Neural progenitor cell (in vitro differentiated cells): Measurements from ENCODE around the gene PRR33. TPM values are rescaled to one million over a fixed set of nuclear protein-coding genes. Genes with fewer than 3 reads are reported as not detected.

Source experiments
- DNase-seq: peaks from one replicate; pipeline ENCODE4 v3.0.0-alpha.2; 2016; ENCODE audit warnings: low spot score
- H2AFZ ChIP-seq: fragments of 200-600 bp; sonication (generic); replicated peaks from 2 replicates; pipeline ENCODE4 v1.6.1; 2016; ENCODE audit warnings: antibody characterized with exemption
- H3F3A ChIP-seq: fragments of 200-600 bp; sonication (generic); 2 replicates; pipeline ENCODE4 v1.6.1; 2016; ENCODE audit warnings: antibody characterized with exemption, low read depth
- H3K27ac ChIP-seq: fragments of 200-600 bp; sonication (generic); 2 replicates; pipeline ENCODE4 v1.5.1; 2016; ENCODE audit warnings: mild to moderate bottlenecking
- H3K27me3 ChIP-seq: fragments of 200-600 bp; sonication (generic); 2 replicates; pipeline ENCODE4 v1.6.1; 2016; ENCODE audit warnings: mild to moderate bottlenecking, moderate library complexity
- H3K36me3 ChIP-seq: fragments of 200-600 bp; sonication (generic); 2 replicates; pipeline ENCODE4 v1.5.1; 2016
- H3K4me1 ChIP-seq: fragments of 200-600 bp; sonication (generic); 2 replicates; pipeline ENCODE4 v1.6.1; 2016; ENCODE audit warnings: mixed run types
- H3K4me2 ChIP-seq: fragments of 200-600 bp; sonication (generic); 2 replicates; pipeline ENCODE4 v1.6.1; 2016
- H3K4me3 ChIP-seq: fragments of 200-600 bp; sonication (generic); 2 replicates; pipeline ENCODE4 v1.5.1; 2016
- H3K79me2 ChIP-seq: fragments of 200-600 bp; sonication (generic); 2 replicates; pipeline ENCODE4 v1.6.1; 2016; ENCODE audit warnings: low read depth
- H3K9ac ChIP-seq: fragments of 200-600 bp; sonication (generic); 2 replicates; pipeline ENCODE4 v1.6.1; 2016
- H3K9me3 ChIP-seq: fragments of 200-600 bp; sonication (generic); 2 replicates; pipeline ENCODE4 v1.5.1; 2016; ENCODE audit warnings: low read depth
- H4K20me1 ChIP-seq: fragments of 200-600 bp; sonication (generic); 2 replicates; pipeline ENCODE4 v1.6.1; 2016; ENCODE audit warnings: low read depth
- H3K27ac Mint-ChIP-seq: 3 replicates; pipeline ENCODE4 v1.8.0; 2021; ENCODE audit warnings: mixed read lengths
- H3K27me3 Mint-ChIP-seq: 2 replicates; pipeline ENCODE4 v1.8.0; 2022; ENCODE audit warnings: low read depth, mild to moderate bottlenecking, inconsistent platforms, moderate library complexity, mixed read lengths; ENCODE audit not compliant: insufficient read depth
- H3K36me3 Mint-ChIP-seq: 3 replicates; pipeline ENCODE4 v1.8.0; 2021; ENCODE audit warnings: mixed read lengths
- H3K4me1 Mint-ChIP-seq: 3 replicates; pipeline ENCODE4 v1.8.0; 2021; ENCODE audit warnings: mixed read lengths
- H3K4me3 Mint-ChIP-seq: 3 replicates; pipeline ENCODE4 v1.8.0; 2021; ENCODE audit warnings: mild to moderate bottlenecking, moderate library complexity, mixed read lengths
- H3K9me3 Mint-ChIP-seq: 3 replicates; pipeline ENCODE4 v1.8.0; 2020; ENCODE audit warnings: mixed read lengths
- EZH2 ChIP-seq: fragments of 200-600 bp; sonication (generic); IDR thresholded peaks from 2 replicates; pipeline ENCODE4 v1.6.1; 2017; ENCODE audit warnings: antibody characterized with exemption, mild to moderate bottlenecking, moderate library complexity
- EZH2phosphoT487 ChIP-seq: fragments of 200-600 bp; sonication (generic); IDR thresholded peaks from 2 replicates; pipeline ENCODE4 v1.6.1; 2017; ENCODE audit warnings: antibody characterized with exemption
- microRNA-seq: library from miRNA; unstranded; fragments of <30 nt; microRNA quantifications from one replicate; pipeline ENCODE4, GENCODE V29; 2016
- small RNA-seq: library from RNA; depleted of rRNA; stranded (forward); fragments of <200 nt; gene quantifications from one replicate; pipeline ENCODE3, GENCODE V24; 2015
- total RNA-seq: library from RNA; depleted of rRNA; stranded (reverse); fragments of >200 nt; gene quantifications from 2 replicates; pipeline ENCODE4 v1.2.3, GENCODE V29; 2015; ENCODE audit warnings: low replicate concordance
- TF ChIP-seq, protein P1 (sequence below): fragments of 200-600 bp; sonication (generic); IDR thresholded peaks from 2 replicates; pipeline ENCODE4 v1.5.1; 2017; ENCODE audit warnings: antibody characterized with exemption, mild to moderate bottlenecking

PRR33 gene
- total RNA-seq, 1 donor from 2014 or later, result not detected

DNA sequence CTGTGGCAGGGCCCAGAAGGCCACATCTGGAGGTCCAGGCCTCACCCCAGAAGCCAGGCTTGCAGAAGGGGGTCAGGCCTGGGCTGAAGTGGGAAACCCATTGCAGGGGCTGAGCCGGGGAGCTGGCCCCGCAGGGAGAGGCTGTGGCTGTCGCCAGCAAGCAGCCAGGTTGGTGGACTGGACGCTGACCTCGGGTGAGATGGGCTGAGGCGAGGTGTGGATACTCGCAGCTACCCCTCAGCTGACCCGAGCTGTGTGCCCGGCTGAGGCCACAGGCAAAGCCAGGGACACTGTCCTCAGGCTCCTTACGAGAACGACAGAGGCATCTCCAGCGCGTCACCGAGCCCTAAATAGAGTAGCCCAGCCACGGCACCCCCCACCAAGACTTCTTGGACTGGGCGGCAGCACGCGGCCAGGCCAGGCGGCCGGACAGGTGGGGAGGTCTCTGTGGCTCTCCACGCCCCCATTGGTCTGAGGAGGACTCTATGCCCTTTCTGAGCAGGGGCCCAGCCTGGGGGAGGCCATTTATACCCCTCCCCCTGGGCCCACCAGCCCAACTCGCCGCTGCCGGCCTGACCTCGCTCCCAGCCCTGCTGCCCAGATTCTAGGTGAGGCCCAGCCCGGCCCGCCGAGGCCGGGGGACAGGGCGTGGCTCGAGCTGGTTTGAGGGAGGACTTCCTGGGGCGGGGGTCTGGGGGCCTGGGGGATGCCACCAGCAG is 53.1 kb downstream of the PRR33 start, which contains the start of gene TNNI2:
Gene TNNI2 (plus strand): TSS at position 556 of the 719 bp plus-strand sequence. CDS start 716 bp downstream, outside the sequence.
- Histone ChIP-seq H3K27me3 (no peaks in the 10 kb centered on the region), H3K4me1 (peaks cover 5% of the 10 kb centered on the region), H3K27ac (no peak within 1 kb of the TSS), H3K4me2 (no peak within 1 kb of the TSS), H3K9ac (no peak within 1 kb of the TSS), H3K4me3 (no peak within 1 kb of the TSS), H4K20me1 (no peaks in the 10 kb centered on the region), H3K36me3 (no peaks in the 10 kb centered on the region), H2AFZ (peak within 1 kb of the TSS; percentile 72), H3F3A (no peaks in the 10 kb centered on the region), H3K79me2 (no peaks in the 10 kb centered on the region), H3K9me3 (no peaks in the 10 kb centered on the region)
- no peak within 1 kb of the TSS for H3K27ac Mint-ChIP-seq
- TF ChIP-seq, protein P1, sequence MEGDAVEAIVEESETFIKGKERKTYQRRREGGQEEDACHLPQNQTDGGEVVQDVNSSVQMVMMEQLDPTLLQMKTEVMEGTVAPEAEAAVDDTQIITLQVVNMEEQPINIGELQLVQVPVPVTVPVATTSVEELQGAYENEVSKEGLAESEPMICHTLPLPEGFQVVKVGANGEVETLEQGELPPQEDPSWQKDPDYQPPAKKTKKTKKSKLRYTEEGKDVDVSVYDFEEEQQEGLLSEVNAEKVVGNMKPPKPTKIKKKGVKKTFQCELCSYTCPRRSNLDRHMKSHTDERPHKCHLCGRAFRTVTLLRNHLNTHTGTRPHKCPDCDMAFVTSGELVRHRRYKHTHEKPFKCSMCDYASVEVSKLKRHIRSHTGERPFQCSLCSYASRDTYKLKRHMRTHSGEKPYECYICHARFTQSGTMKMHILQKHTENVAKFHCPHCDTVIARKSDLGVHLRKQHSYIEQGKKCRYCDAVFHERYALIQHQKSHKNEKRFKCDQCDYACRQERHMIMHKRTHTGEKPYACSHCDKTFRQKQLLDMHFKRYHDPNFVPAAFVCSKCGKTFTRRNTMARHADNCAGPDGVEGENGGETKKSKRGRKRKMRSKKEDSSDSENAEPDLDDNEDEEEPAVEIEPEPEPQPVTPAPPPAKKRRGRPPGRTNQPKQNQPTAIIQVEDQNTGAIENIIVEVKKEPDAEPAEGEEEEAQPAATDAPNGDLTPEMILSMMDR, result no peak
- no peak for TF ChIP-seq EZH2phosphoT487
- TF ChIP-seq EZH2, result no peak
- no peaks in the 10 kb centered on the region for H3K9me3 Mint-ChIP-seq
- no peak for DNase-seq
- no peak within 1 kb of the TSS for H3K4me3 Mint-ChIP-seq
- H3K4me1 Mint-ChIP-seq, result peaks cover 5% of the 10 kb centered on the region
- peaks cover 2% of the 10 kb centered on the region for H3K27me3 Mint-ChIP-seq
- no peaks in the 10 kb centered on the region for H3K36me3 Mint-ChIP-seq

Small RNA genes lying within 50 kb of the gene (microRNA-seq; reads per million reads assigned to microRNA genes)
- gene MIR4298 (not detected), gene MIR7847 (not detected)

Small RNA genes lying within 50 kb of the gene (small RNA-seq; reads per million reads assigned to genes)
- gene AC051649.1 (not detected), gene MIR4298 (not detected)

Other genes with a start within 250 kb of the PRR33 start
- gene KRTAP5-6, start 194.7 kb downstream of the PRR33 start, total RNA-seq, result not detected in 2 replicates
- gene IFITM10, start 141.3 kb downstream of the PRR33 start, total RNA-seq, result 0.34 TPM in 1 of 2 replicates, not detected in the other
- 38.2 and 94.6 TPM in 2 replicates for gene CTSD, start 128.0 kb downstream of the PRR33 start, total RNA-seq
- not detected in 2 replicates for gene SYT8, start 56.9 kb downstream of the PRR33 start, total RNA-seq
- 1.2 and 2.6 TPM in 2 replicates for gene TNNI2, start 52.9 kb downstream of the PRR33 start, total RNA-seq
- gene LSP1, start 38.8 kb downstream of the PRR33 start, total RNA-seq, result not detected in 2 replicates
- 0.40 and 0.92 TPM in 2 replicates for gene TNNT3, start 27.8 kb upstream of the PRR33 start, total RNA-seq
- 43.2 and 82.1 TPM in 2 replicates for gene MRPL23, start 55.4 kb upstream of the PRR33 start, total RNA-seq
- gene H19, start 105.9 kb upstream of the PRR33 start, total RNA-seq, result not detected in 2 replicates
- 0.45 and 3.3 TPM in 2 replicates for gene IGF2, start 247.5 kb upstream of the PRR33 start, total RNA-seq